ENCODE results near the gene VPS51.

The VPS51 gene

GRCh38 chr11:65132238-65132987 lies 36.4 kb downstream of the VPS51 start:
- TF ChIP-seq ZFX (IDR thresholded peaks at IDR 0.05; ENCODE audit: borderline replicate concordance) (no peak), CTCF (IDR thresholded peaks at IDR 0.05) (no peak)

GRCh38 chr11:65132988-65133700 lies 37.1 kb downstream of the VPS51 start:
- H3K27ac ChIP-seq = peak overlapping the region; percentile 98
- TF ChIP-seq ZFX (IDR thresholded peaks at IDR 0.05; ENCODE audit: borderline replicate concordance) (no peak), CTCF (IDR thresholded peaks at IDR 0.05) (no peak)

More at GRCh38 chr11:65132238-65132987, 36.4 kb downstream of the VPS51 start:
- peak overlapping the region; percentile 98 for H3K27ac ChIP-seq

GRCh38 chr11:65133724-65134123 lies 37.7 kb downstream of the VPS51 start:
- peak overlapping the region; percentile 98 for H3K27ac ChIP-seq
- TF ChIP-seq ZFX (IDR thresholded peaks at IDR 0.05; ENCODE audit: borderline replicate concordance) (no peak), CTCF (IDR thresholded peaks at IDR 0.05) (no peak)

- peak within 1 kb of the TSS; percentile 98 for H3K27ac ChIP-seq
- TF ChIP-seq ZFX (IDR thresholded peaks at IDR 0.05; ENCODE audit: borderline replicate concordance) (no peak), CTCF (IDR thresholded peaks at IDR 0.05) (no peak)
Observed at GRCh38 chr11:65134240-65134951, 38.4 kb downstream of the VPS51 start, which contains the start of gene SYVN1. SYVN1 (minus strand) TSS chr11:65134519; CDS start chr11:65133601, 918 bp downstream.

GRCh38 chr11:65134952-65135632 lies 39.1 kb downstream of the VPS51 start:
- TF ChIP-seq CTCF (IDR thresholded peaks at IDR 0.05) (no peak), ZFX (IDR thresholded peaks at IDR 0.05; ENCODE audit: borderline replicate concordance) (no peak)
- H3K27ac ChIP-seq = peak overlapping the region; percentile 98

- H3K27ac ChIP-seq = peak overlapping the region; percentile 98
- TF ChIP-seq ZFX (IDR thresholded peaks at IDR 0.05; ENCODE audit: borderline replicate concordance) = no peak
- no peak for TF ChIP-seq CTCF (IDR thresholded peaks at IDR 0.05)
Observed at GRCh38 chr11:65135633-65136145, 39.7 kb downstream of the VPS51 start.
